H54 (cell line): ENCODE results near the gene RNASE2.
"Not testable (repeated sequence)": the region's sequence is repeated elsewhere in the genome, so short reads cannot be mapped to it uniquely, and the experiment has no call there.

Experiments
- DNase-seq: peaks from one replicate; pipeline ENCODE4 v3.0.0; 2011; ENCODE audit warnings: low spot score, mixed read lengths; ENCODE audit not compliant: insufficient read length
- FAIRE-seq: peaks from 3 replicates; lab custom pipeline; 2011; peaks lifted over from hg19 to GRCh38; lab: Jason Lieb, UNC
- POLR2A ChIP-seq: IDR thresholded peaks from 2 replicates; pipeline ENCODE4 v1.6.1; 2011; ENCODE audit warnings: low read depth, mild to moderate bottlenecking, low read length

Gene RNASE2

GRCh38 chr14:20954736-20955537, at the start of gene RNASE2:
TSS of gene RNASE2 (plus strand) at chr14:20955487. CDS start at chr14:20955772, 285 bp downstream.
- DNase-seq, FAIRE-seq: not testable (repeated sequence)

- FAIRE-seq, result no peak
- DNase-seq, result no peak
Measured at GRCh38 chr14:20905676-20906075, 49.6 kb upstream of the RNASE2 start.

GRCh38 chr14:20907214-20907613, 48.1 kb upstream of the RNASE2 start:
- FAIRE-seq (no peak), DNase-seq (no peak)
- TF ChIP-seq POLR2A, result no peak

More at GRCh38 chr14:20905676-20906075, 49.6 kb upstream of the RNASE2 start:
- TF ChIP-seq POLR2A, result no peak

GRCh38 chr14:20910822-20911221, 44.5 kb upstream of the RNASE2 start:
- FAIRE-seq, DNase-seq: not testable (repeated sequence)

GRCh38 chr14:20919038-20919756, 36.1 kb upstream of the RNASE2 start:
- DNase-seq, FAIRE-seq: not testable (repeated sequence)

GRCh38 chr14:20923766-20924297, 31.5 kb upstream of the RNASE2 start:
- FAIRE-seq, DNase-seq: not testable (repeated sequence)

- peak; percentile 9 for DNase-seq
- no peak for TF ChIP-seq POLR2A
- no peak for FAIRE-seq
Measured at GRCh38 chr14:20934148-20934762, 21.0 kb upstream of the RNASE2 start.

GRCh38 chr14:20935303-20935984, 19.8 kb upstream of the RNASE2 start:
- no peak for TF ChIP-seq POLR2A
- DNase-seq, result no peak
- FAIRE-seq, result no peak

GRCh38 chr14:20945146-20945545, 10.1 kb upstream of the RNASE2 start:
- not testable (repeated sequence) for DNase-seq, FAIRE-seq

GRCh38 chr14:20946707-20947106, 8.6 kb upstream of the RNASE2 start:
- FAIRE-seq, DNase-seq: not testable (repeated sequence)

GRCh38 chr14:20955538-20955873, 219 bp downstream of the RNASE2 start:
- FAIRE-seq, DNase-seq: not testable (repeated sequence)

GRCh38 chr14:20956376-20956976, 1.2 kb downstream of the RNASE2 start:
- TF ChIP-seq POLR2A, result no peak
- FAIRE-seq, result no peak
- no peak for DNase-seq

- FAIRE-seq, result not testable (repeated sequence)
Measured at GRCh38 chr14:20958946-20959345, 3.7 kb downstream of the RNASE2 start.

More at GRCh38 chr14:20958946-20959345, 3.7 kb downstream of the RNASE2 start:
- DNase-seq, result not testable (repeated sequence)
